K562 (cell line): ENCODE results near the gene RHD. TPM values are rescaled to one million over a fixed set of nuclear protein-coding genes. Genes with fewer than 3 reads are reported as not detected.

Experiments
- ATF7 ChIP-seq: fragments of 450-650 bp; IDR thresholded peaks from 2 replicates; pipeline ENCODE4 v1.7.1; 2014; ENCODE audit warnings: mild to moderate bottlenecking, moderate library complexity
- CTBP1 ChIP-seq: fragments of 450-650 bp; IDR thresholded peaks from 2 replicates; pipeline ENCODE4 v1.6.1; 2016; ENCODE audit warnings: borderline replicate concordance
- CXXC5 ChIP-seq: fragments of 250-450 bp; sonication (Bioruptor Pico); IDR thresholded peaks from 2 replicates; pipeline ENCODE4 v1.8.0; 2022; ENCODE audit warnings: inconsistent platforms, mild to moderate bottlenecking, moderate library complexity
- ELF4 ChIP-seq: fragments of 450-650 bp; formaldehyde crosslinking; IDR thresholded peaks from 2 replicates; pipeline ENCODE4 v1.4.0; 2022; ENCODE audit warnings: missing genetic modification characterization
- GATA2 ChIP-seq: sonication (generic); formaldehyde crosslinking; IDR thresholded peaks from 2 replicates; pipeline ENCODE4 v1.4.0; 2020; ENCODE audit warnings: mild to moderate bottlenecking, missing genetic modification reagents
- HDAC1 ChIP-seq, 2 experiments: fragments of 450-650 bp; IDR thresholded peaks; 2 replicates each; pipeline ENCODE4 v1.6.1; 2016 to 2017; ENCODE audit warnings: inconsistent platforms in 1 of 2, mild to moderate bottlenecking in 1 of 2, moderate library complexity in 1 of 2
- KHSRP ChIP-seq: fragments of 450-650 bp; IDR thresholded peaks from 2 replicates; pipeline ENCODE4 v1.6.1; 2017
- SMAD4 ChIP-seq: fragments of 250-450 bp; sonication (Bioruptor Pico); conservative IDR thresholded peaks from 2 replicates; pipeline ENCODE4 v1.8.0; 2021; ENCODE audit warnings: inconsistent platforms, mild to moderate bottlenecking, moderate library complexity
- SOX6 ChIP-seq: fragments of 450-650 bp; IDR thresholded peaks from 2 replicates; pipeline ENCODE4 v1.6.1; 2014; ENCODE audit warnings: mild to moderate bottlenecking
- ZNF589 ChIP-seq: fragments of 200-800 bp; sonication (Bioruptor generic); IDR thresholded peaks from 2 replicates; pipeline ENCODE4 v1.6.1; 2016; ENCODE audit warnings: low read depth, missing genetic modification characterization, missing compliant biosample characterization
- polyA plus RNA-seq, 8 experiments: library from polyadenylated mRNA; depleted of rRNA in 4 of 8; stranded (reverse) in 5 of 8; unstranded in 3 of 8; fragments of >200 nt; fragmentation: Nextera tagmentation in 2 of 8; fragmentation: Illumina TruSeq in 1 of 8; extraction: Ambion mirVana in 2 of 8; extraction: Trizol in 1 of 8; gene quantifications; 2 replicates each; pipeline versions ENCODE4 v1.2.1 to v1.2.3, GENCODE V29; 2011 to 2014; ENCODE audit warnings: inconsistent platforms in 1 of 8, missing spikeins in 1 of 8
- total RNA-seq, 7 experiments: library from RNA; depleted of rRNA in 6 of 7; stranded (reverse); fragments of >200 nt in 6 of 7; fragmentation: Illumina TruSeq in 2 of 7; extraction: Trizol in 2 of 7; gene quantifications; 2 replicates each; pipeline versions ENCODE4 v1.2.1 to v1.2.3, GENCODE V29; 2011 to 2021; ENCODE audit warnings: low replicate concordance in 1 of 7
- TF ChIP-seq, protein P1 (sequence below): fragments of 200-800 bp; sonication (Bioruptor generic); IDR thresholded peaks from 2 replicates; pipeline ENCODE4 v1.6.1; 2017; ENCODE audit warnings: missing genetic modification characterization, missing compliant biosample characterization
- TF ChIP-seq, protein P2 (sequence below), 2 experiments: fragments of 450-650 bp; IDR thresholded peaks; 2 replicates each; pipeline ENCODE4 v1.6.1; 2016
- TF ChIP-seq, protein P3 (sequence below): fragments of 450-650 bp; formaldehyde crosslinking; IDR thresholded peaks from 2 replicates; pipeline ENCODE4 v1.4.0; 2022; ENCODE audit warnings: missing genetic modification characterization
- TF ChIP-seq, protein P4 (sequence below): fragments of 450-650 bp; IDR thresholded peaks from 2 replicates; pipeline ENCODE4 v1.6.1; 2016; ENCODE audit warnings: low read depth
- TF ChIP-seq, protein P5 (sequence below): fragments of 200-800 bp; sonication (Bioruptor generic); IDR thresholded peaks from 2 replicates; pipeline ENCODE4 v1.6.1; 2017; ENCODE audit warnings: missing genetic modification characterization, missing compliant biosample characterization

RHD gene
- total and polyA plus RNA-seq, 9 of the 15 experiments (the other 6 are each of a cell fraction or from before 2014, with no cell fraction given): 8.8 to 32.4 (median 15.0) TPM

DNA sequence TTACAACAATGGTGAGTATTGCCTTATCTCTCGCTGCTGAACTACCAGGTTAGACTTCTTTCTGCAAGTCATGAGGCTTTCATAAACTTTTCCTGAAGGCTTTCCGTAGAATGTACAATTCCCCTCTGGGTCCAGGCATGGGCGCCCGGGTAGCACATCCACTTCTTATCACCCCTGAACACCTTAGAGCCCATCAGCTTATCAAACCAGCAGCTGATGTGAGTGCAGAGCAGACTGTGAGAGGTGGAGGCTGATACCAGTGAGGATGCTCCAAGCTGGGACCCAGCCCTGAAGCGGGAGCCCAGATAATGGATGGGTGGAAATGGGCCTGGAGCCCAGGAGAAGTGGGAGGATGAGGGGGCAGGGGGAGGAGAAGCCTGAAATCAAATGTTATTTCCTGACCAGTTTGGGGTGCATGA, 7.4 kb downstream of the RHD start (continued):
- TF ChIP-seq, protein P1, sequence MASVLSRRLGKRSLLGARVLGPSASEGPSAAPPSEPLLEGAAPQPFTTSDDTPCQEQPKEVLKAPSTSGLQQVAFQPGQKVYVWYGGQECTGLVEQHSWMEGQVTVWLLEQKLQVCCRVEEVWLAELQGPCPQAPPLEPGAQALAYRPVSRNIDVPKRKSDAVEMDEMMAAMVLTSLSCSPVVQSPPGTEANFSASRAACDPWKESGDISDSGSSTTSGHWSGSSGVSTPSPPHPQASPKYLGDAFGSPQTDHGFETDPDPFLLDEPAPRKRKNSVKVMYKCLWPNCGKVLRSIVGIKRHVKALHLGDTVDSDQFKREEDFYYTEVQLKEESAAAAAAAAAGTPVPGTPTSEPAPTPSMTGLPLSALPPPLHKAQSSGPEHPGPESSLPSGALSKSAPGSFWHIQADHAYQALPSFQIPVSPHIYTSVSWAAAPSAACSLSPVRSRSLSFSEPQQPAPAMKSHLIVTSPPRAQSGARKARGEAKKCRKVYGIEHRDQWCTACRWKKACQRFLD (CRISPR knock-in tag): peak; percentile 76
- TF ChIP-seq, protein P2, sequence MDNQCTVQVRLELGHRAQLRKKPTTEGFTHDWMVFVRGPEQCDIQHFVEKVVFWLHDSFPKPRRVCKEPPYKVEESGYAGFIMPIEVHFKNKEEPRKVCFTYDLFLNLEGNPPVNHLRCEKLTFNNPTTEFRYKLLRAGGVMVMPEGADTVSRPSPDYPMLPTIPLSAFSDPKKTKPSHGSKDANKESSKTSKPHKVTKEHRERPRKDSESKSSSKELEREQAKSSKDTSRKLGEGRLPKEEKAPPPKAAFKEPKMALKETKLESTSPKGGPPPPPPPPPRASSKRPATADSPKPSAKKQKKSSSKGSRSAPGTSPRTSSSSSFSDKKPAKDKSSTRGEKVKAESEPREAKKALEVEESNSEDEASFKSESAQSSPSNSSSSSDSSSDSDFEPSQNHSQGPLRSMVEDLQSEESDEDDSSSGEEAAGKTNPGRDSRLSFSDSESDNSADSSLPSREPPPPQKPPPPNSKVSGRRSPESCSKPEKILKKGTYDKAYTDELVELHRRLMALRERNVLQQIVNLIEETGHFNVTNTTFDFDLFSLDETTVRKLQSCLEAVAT (IDR thresholded peaks at IDR 0.05): peak in 1 of 2 experiments; percentile 95; a peak in 2 of 4 replicates
- TF ChIP-seq, protein P3, sequence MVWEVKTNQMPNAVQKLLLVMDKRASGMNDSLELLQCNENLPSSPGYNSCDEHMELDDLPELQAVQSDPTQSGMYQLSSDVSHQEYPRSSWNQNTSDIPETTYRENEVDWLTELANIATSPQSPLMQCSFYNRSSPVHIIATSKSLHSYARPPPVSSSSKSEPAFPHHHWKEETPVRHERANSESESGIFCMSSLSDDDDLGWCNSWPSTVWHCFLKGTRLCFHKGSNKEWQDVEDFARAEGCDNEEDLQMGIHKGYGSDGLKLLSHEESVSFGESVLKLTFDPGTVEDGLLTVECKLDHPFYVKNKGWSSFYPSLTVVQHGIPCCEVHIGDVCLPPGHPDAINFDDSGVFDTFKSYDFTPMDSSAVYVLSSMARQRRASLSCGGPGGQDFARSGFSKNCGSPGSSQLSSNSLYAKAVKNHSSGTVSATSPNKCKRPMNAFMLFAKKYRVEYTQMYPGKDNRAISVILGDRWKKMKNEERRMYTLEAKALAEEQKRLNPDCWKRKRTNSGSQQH (CRISPR knock-in tag): peak; percentile 31; the same call in 1 of the 2 replicates
- peak; percentile 53 for TF ChIP-seq CXXC5
- 0 out of 2 replicates have a peak, but pooled peaks have one; percentile 30 for TF ChIP-seq ATF7
- TF ChIP-seq, protein P4, sequence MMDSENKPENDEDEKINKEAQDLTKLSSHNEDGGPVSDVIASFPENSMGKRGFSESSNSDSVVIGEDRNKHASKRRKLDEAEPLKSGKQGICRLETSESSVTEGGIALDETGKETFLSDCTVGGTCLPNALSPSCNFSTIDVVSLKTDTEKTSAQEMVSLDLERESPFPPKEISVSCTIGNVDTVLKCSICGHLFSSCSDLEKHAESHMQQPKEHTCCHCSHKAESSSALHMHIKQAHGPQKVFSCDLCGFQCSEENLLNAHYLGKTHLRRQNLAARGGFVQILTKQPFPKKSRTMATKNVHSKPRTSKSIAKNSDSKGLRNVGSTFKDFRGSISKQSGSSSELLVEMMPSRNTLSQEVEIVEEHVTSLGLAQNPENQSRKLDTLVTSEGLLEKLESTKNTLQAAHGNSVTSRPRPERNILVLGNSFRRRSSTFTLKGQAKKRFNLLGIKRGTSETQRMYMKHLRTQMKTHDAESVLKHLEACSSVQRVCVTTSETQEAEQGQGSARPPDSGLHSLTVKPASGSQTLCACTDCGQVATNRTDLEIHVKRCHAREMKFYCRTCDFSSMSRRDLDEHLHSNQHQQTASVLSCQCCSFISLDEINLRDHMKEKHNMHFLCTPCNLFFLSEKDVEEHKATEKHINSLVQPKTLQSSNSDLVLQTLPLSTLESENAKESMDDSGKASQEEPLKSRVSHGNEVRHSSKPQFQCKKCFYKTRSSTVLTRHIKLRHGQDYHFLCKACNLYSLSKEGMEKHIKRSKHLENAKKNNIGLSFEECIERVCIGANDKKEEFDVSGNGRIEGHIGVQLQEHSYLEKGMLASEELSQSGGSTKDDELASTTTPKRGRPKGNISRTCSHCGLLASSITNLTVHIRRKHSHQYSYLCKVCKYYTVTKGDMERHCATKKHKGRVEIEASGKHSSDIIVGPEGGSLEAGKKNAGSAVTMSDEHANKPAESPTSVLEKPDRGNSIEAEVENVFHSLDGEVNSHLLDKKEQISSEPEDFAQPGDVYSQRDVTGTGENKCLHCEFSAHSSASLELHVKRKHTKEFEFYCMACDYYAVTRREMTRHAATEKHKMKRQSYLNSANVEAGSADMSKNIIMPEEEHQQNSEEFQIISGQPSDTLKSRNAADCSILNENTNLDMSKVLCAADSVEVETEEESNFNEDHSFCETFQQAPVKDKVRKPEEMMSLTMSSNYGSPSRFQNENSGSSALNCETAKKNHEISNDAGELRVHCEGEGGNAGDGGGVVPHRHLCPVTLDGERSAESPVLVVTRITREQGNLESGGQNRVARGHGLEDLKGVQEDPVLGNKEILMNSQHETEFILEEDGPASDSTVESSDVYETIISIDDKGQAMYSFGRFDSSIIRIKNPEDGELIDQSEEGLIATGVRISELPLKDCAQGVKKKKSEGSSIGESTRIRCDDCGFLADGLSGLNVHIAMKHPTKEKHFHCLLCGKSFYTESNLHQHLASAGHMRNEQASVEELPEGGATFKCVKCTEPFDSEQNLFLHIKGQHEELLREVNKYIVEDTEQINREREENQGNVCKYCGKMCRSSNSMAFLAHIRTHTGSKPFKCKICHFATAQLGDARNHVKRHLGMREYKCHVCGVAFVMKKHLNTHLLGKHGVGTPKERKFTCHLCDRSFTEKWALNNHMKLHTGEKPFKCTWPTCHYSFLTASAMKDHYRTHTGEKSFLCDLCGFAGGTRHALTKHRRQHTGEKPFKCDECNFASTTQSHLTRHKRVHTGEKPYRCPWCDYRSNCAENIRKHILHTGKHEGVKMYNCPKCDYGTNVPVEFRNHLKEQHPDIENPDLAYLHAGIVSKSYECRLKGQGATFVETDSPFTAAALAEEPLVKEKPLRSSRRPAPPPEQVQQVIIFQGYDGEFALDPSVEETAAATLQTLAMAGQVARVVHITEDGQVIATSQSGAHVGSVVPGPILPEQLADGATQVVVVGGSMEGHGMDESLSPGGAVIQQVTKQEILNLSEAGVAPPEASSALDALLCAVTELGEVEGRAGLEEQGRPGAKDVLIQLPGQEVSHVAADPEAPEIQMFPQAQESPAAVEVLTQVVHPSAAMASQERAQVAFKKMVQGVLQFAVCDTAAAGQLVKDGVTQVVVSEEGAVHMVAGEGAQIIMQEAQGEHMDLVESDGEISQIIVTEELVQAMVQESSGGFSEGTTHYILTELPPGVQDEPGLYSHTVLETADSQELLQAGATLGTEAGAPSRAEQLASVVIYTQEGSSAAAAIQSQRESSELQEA: peak; percentile 86
- TF ChIP-seq SMAD4 (CRISPR knock-in tag): peak; percentile 76
- peak in 1 of 2 experiments; percentile 78; a peak in 1 of 4 replicates for TF ChIP-seq HDAC1 (IDR thresholded peaks at IDR 0.05)
- TF ChIP-seq, protein P5, sequence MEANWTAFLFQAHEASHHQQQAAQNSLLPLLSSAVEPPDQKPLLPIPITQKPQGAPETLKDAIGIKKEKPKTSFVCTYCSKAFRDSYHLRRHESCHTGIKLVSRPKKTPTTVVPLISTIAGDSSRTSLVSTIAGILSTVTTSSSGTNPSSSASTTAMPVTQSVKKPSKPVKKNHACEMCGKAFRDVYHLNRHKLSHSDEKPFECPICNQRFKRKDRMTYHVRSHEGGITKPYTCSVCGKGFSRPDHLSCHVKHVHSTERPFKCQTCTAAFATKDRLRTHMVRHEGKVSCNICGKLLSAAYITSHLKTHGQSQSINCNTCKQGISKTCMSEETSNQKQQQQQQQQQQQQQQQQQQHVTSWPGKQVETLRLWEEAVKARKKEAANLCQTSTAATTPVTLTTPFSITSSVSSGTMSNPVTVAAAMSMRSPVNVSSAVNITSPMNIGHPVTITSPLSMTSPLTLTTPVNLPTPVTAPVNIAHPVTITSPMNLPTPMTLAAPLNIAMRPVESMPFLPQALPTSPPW (CRISPR knock-in tag): peak; percentile 64; the same call in 1 of the 2 replicates
- TF ChIP-seq GATA2 (CRISPR knock-in tag): peak; percentile 92
- peak; percentile 92 for TF ChIP-seq SOX6
- TF ChIP-seq ZNF589 (CRISPR knock-in tag): peak; percentile 86; the same call in 1 of the 2 replicates
- TF ChIP-seq KHSRP: peak; percentile 73
- peak; percentile 12; the same call in 1 of the 2 replicates for TF ChIP-seq ELF4
- peak; percentile 99 for TF ChIP-seq CTBP1
